Hepatocyte (in vitro differentiated cells): Measurements from ENCODE around the gene JAKMIP3. TPM values are rescaled to one million over a fixed set of nuclear protein-coding genes. Genes with fewer than 3 reads are reported as not detected.

Source experiments
- DNase-seq: peaks from one replicate; pipeline ENCODE4 v3.0.0-alpha.2; 2016; ENCODE audit warnings: low spot score
- H2AFZ ChIP-seq: fragments of 200-600 bp; sonication (generic); 2 replicates; pipeline ENCODE4 v1.6.0; 2016; ENCODE audit warnings: antibody characterized with exemption, mild to moderate bottlenecking
- H3K27ac ChIP-seq: fragments of 200-600 bp; sonication (generic); 2 replicates; pipeline ENCODE4 v1.5.1; 2016; ENCODE audit warnings: mild to moderate bottlenecking
- H3K27me3 ChIP-seq: fragments of 200-600 bp; sonication (generic); 2 replicates; pipeline ENCODE4 v1.6.1; 2016
- H3K36me3 ChIP-seq: fragments of 200-600 bp; sonication (generic); replicated peaks from 2 replicates; pipeline ENCODE4 v1.5.1; 2016; ENCODE audit warnings: low read depth; ENCODE audit not compliant: insufficient read depth
- H3K4me1 ChIP-seq: fragments of 200-600 bp; sonication (generic); 2 replicates; pipeline ENCODE4 v1.5.1; 2016; ENCODE audit warnings: mild to moderate bottlenecking, moderate library complexity; ENCODE audit not compliant: insufficient read depth
- H3K4me2 ChIP-seq: fragments of 200-600 bp; sonication (generic); 2 replicates; pipeline ENCODE4 v1.6.0; 2016
- H3K4me3 ChIP-seq: fragments of 200-600 bp; sonication (generic); 2 replicates; pipeline ENCODE4 v1.5.1; 2016; ENCODE audit warnings: mild to moderate bottlenecking
- H3K79me2 ChIP-seq: fragments of 200-600 bp; sonication (generic); 2 replicates; pipeline ENCODE4 v1.6.0; 2017; ENCODE audit warnings: mild to moderate bottlenecking
- H3K9me2 ChIP-seq: fragments of 200-600 bp; sonication (generic); replicated peaks from 2 replicates; pipeline ENCODE4 v1.6.0; 2017; ENCODE audit warnings: mild to moderate bottlenecking; ENCODE audit not compliant: insufficient read depth
- H3K9me3 ChIP-seq: fragments of 200-600 bp; sonication (generic); 2 replicates; pipeline ENCODE4 v1.5.1; 2016; ENCODE audit warnings: low read depth, mild to moderate bottlenecking
- H4K20me1 ChIP-seq: fragments of 200-600 bp; sonication (generic); 2 replicates; pipeline ENCODE4 v1.6.0; 2016; ENCODE audit warnings: mild to moderate bottlenecking; ENCODE audit not compliant: insufficient read depth, poor library complexity, severe bottlenecking
- EZH2 ChIP-seq: fragments of 200-600 bp; sonication (generic); IDR thresholded peaks from 2 replicates; pipeline ENCODE4 v1.6.1; 2016; ENCODE audit warnings: antibody characterized with exemption, mild to moderate bottlenecking, borderline replicate concordance
- EZH2phosphoT487 ChIP-seq: fragments of 200-600 bp; sonication (generic); IDR thresholded peaks from one replicate; pipeline ENCODE4 v1.6.1; 2018; ENCODE audit warnings: antibody characterized with exemption, mild to moderate bottlenecking, low read depth, moderate library complexity; ENCODE audit not compliant: unreplicated experiment, severe bottlenecking
- WGBS: methylation state at CpG from one replicate; pipeline ENCODE4 v1.1.6; 2016; ENCODE audit warnings: low lambda C conversion rate; ENCODE audit errors: missing lambda C conversion rate; 5-methylcytosine and 5-hydroxymethylcytosine counted together
- polyA plus RNA-seq: library from polyadenylated mRNA; unstranded; fragments of >200 nt; fragmentation: Nextera tagmentation; extraction: Ambion mirVana; gene quantifications from 2 replicates; pipeline ENCODE4 v1.2.1, GENCODE V29; 2016
- total RNA-seq: library from RNA; depleted of rRNA; stranded (reverse); fragments of >200 nt; gene quantifications from 2 replicates; pipeline ENCODE4 v1.2.3, GENCODE V29; 2014
- TF ChIP-seq, protein P1 (sequence below): fragments of 200-600 bp; sonication (generic); IDR thresholded peaks from 2 replicates; pipeline ENCODE4 v1.5.1; 2016; ENCODE audit warnings: antibody characterized with exemption, mild to moderate bottlenecking; ENCODE audit not compliant: poor library complexity

JAKMIP3 gene
- total and polyA plus RNA-seq, 2 experiments from 2014 or later = 0.02 to 0.10 TPM

DNA sequence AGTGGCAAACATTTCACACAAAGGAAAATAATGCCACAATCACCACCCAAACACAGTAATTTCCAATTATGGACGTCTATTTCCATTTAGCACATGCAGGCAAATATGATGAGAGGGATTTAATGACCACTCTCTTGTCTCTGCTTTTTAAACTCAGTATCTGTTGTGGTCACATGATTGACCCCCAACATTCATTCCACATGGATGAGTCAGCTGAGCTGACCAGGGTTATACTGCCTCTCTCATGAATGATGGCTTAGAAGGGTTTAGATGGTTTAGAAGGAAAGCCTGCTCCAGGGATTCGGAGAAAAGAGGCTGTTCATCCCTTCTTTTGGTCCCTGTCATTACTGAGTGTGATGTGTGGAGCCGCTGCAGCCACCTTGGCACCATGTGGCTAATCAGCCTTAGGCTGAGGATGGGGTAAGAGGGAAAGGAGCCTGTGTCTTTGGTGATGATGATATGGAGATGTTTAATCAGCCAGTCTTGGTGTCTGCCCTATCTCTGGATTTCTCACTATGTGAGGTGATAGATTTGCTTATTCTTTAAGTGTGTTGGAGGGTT is 38.2 kb upstream of the JAKMIP3 start:
- 68% methylated on average over 3 of the region's 3 CpGs for WGBS
- H3K9me2 ChIP-seq = no peaks in the 10 kb centered on the region
- H3K79me2 ChIP-seq = no peaks in the 10 kb centered on the region
- no peaks in the 10 kb centered on the region for H3K36me3 ChIP-seq
- H3K27ac ChIP-seq = no peak overlapping the region
- H3K4me1 ChIP-seq = no peaks in the 10 kb centered on the region
- H4K20me1 ChIP-seq = no peaks in the 10 kb centered on the region
- H2AFZ ChIP-seq = no peak overlapping the region
- peaks cover 18% of the 10 kb centered on the region for H3K27me3 ChIP-seq
- no peak for TF ChIP-seq EZH2
- TF ChIP-seq, protein P1, sequence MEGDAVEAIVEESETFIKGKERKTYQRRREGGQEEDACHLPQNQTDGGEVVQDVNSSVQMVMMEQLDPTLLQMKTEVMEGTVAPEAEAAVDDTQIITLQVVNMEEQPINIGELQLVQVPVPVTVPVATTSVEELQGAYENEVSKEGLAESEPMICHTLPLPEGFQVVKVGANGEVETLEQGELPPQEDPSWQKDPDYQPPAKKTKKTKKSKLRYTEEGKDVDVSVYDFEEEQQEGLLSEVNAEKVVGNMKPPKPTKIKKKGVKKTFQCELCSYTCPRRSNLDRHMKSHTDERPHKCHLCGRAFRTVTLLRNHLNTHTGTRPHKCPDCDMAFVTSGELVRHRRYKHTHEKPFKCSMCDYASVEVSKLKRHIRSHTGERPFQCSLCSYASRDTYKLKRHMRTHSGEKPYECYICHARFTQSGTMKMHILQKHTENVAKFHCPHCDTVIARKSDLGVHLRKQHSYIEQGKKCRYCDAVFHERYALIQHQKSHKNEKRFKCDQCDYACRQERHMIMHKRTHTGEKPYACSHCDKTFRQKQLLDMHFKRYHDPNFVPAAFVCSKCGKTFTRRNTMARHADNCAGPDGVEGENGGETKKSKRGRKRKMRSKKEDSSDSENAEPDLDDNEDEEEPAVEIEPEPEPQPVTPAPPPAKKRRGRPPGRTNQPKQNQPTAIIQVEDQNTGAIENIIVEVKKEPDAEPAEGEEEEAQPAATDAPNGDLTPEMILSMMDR = no peak
- TF ChIP-seq EZH2phosphoT487 = no peak
- no peak overlapping the region for H3K4me2 ChIP-seq
- no peak overlapping the region for H3K4me3 ChIP-seq
- no peak for DNase-seq
- no peaks in the 10 kb centered on the region for H3K9me3 ChIP-seq

DNA sequence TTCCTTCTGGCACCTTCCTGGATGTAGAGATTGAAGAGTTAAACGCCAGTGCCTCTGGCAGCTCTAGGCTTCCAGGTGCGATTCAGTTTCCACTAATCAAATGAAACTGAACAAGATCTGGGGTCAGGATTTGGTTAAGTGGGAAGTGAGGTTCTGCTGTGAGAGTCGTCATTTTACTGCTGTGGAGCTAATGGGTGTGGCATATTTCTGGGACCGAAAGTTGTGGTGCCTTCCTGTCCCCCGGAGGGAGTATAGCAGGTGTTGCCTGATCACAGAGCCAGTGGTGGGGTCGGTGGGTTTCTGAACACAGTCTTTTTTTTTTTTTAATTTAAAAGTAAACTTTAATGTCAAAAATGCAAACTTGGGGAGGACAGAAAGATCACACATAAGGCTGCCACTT is 37.0 kb upstream of the JAKMIP3 start:
- no peaks in the 10 kb centered on the region for H3K9me2 ChIP-seq
- no peaks in the 10 kb centered on the region for H3K4me1 ChIP-seq
- H3K27me3 ChIP-seq = peaks cover 24% of the 10 kb centered on the region
- no peak overlapping the region for H3K27ac ChIP-seq
- TF ChIP-seq, protein P1 = no peak
- TF ChIP-seq EZH2 (no peak), EZH2phosphoT487 (no peak)
- no peak for DNase-seq
- H4K20me1 ChIP-seq = no peaks in the 10 kb centered on the region
- H2AFZ ChIP-seq = no peak overlapping the region
- H3K79me2 ChIP-seq = no peaks in the 10 kb centered on the region
- H3K36me3 ChIP-seq = no peaks in the 10 kb centered on the region
- H3K4me3 ChIP-seq = no peak overlapping the region
- H3K4me2 ChIP-seq = no peak overlapping the region
- H3K9me3 ChIP-seq = no peaks in the 10 kb centered on the region
- WGBS = 78% methylated on average over 6 of the region's 6 CpGs

- H3K9me2 ChIP-seq = no peaks in the 10 kb centered on the region
- H4K20me1 ChIP-seq = no peaks in the 10 kb centered on the region
- H3K4me2 ChIP-seq = no peak overlapping the region
- H3K36me3 ChIP-seq = no peaks in the 10 kb centered on the region
- no peak for DNase-seq
- peaks cover 34% of the 10 kb centered on the region for H3K27me3 ChIP-seq
- WGBS = 84% methylated on average over 12 of the region's 12 CpGs
- H3K9me3 ChIP-seq = no peaks in the 10 kb centered on the region
- TF ChIP-seq, protein P1 = no peak
- no peak for TF ChIP-seq EZH2phosphoT487
- H3K4me1 ChIP-seq = peaks cover under 1% of the 10 kb centered on the region
- H3K4me3 ChIP-seq = no peak overlapping the region
- no peaks in the 10 kb centered on the region for H3K79me2 ChIP-seq
- no peak overlapping the region for H2AFZ ChIP-seq
- no peak overlapping the region for H3K27ac ChIP-seq
Observed at GRCh38 chr10:132030898-132031463, 34.8 kb upstream of the JAKMIP3 start.
